ENCODE measurements around the gene L2HGDH. TPM values are rescaled to one million over a fixed set of nuclear protein-coding genes. Genes with fewer than 3 reads are reported as not detected.

The L2HGDH gene
- total and polyA plus RNA-seq, 9 of the 15 experiments (the other 6 are each of a cell fraction or from before 2014, with no cell fraction given), result 1.7 to 16.1 (median 10.5) TPM

- TF ChIP-seq ETV6 (IDR thresholded peaks at IDR 0.05; ENCODE audit: borderline replicate concordance in 1 of 2, low read depth in 2 of 2, low read length in 1 of 2), result no peak
- TF ChIP-seq ETV6 (CRISPR knock-in tag; IDR thresholded peaks at IDR 0.05; ENCODE audit: borderline replicate concordance), result no peak; the same call in 1 of the 2 replicates
- TF ChIP-seq MCM2 (IDR thresholded peaks at IDR 0.05; ENCODE audit: low read depth), result no peak
- TF ChIP-seq ETS2 (tag; IDR thresholded peaks at IDR 0.05; ENCODE audit: borderline replicate concordance, poor library complexity, severe bottlenecking), result no peak
- TF ChIP-seq ZBTB34 (CRISPR knock-in tag; IDR thresholded peaks at IDR 0.05), result no peak
- TF ChIP-seq ZNF124 (CRISPR knock-in tag; IDR thresholded peaks at IDR 0.05), result no peak
- TF ChIP-seq KLF10 (CRISPR knock-in tag; IDR thresholded peaks at IDR 0.05), result no peak
- TF ChIP-seq TBL1XR1 (IDR thresholded peaks at IDR 0.05; ENCODE audit: low read length in 2 of 2), result no peak
- no peak for TF ChIP-seq SAFB (IDR thresholded peaks at IDR 0.05; ENCODE audit: borderline replicate concordance, low read depth, low read length)
- TF ChIP-seq ETV1 (tag; conservative IDR thresholded peaks at IDR 0.05; ENCODE audit: low read depth), result peak; percentile 49; the same call in 1 of the 2 replicates
- no peak for TF ChIP-seq ZBTB5 (IDR thresholded peaks at IDR 0.05)
- TF ChIP-seq ELF4 (CRISPR knock-in tag; IDR thresholded peaks at IDR 0.05), result no peak
- no peak for TF ChIP-seq SMARCE1 (IDR thresholded peaks at IDR 0.05)
- no peak for TF ChIP-seq RERE (CRISPR knock-in tag; IDR thresholded peaks at IDR 0.05; ENCODE audit: borderline replicate concordance)
- no peak for TF ChIP-seq CBFA2T3 (IDR thresholded peaks at IDR 0.05)
- no peak for TF ChIP-seq YBX1 (IDR thresholded peaks at IDR 0.05)
- TF ChIP-seq RFX5 (IDR thresholded peaks at IDR 0.05; ENCODE audit: low read depth, low read length), result no peak
- TF ChIP-seq ZNF224 (CRISPR knock-in tag; IDR thresholded peaks at IDR 0.05), result no peak
- no peak for TF ChIP-seq PRMT5 (CRISPR knock-in tag; IDR thresholded peaks at IDR 0.05)
- TF ChIP-seq SIN3A (IDR thresholded peaks at IDR 0.05; ENCODE audit: borderline replicate concordance in 2 of 2, control insufficient read depth in 1 of 2, low read depth in 2 of 2, low read length in 2 of 2), result no peak; a peak in 1 of 4 replicates
These were observed at the start of gene L2HGDH, which contains the start of gene DMAC2L (continued) for GRCh38 chr14:50311972-50312733.
